H1 (cell line): ENCODE measurements around the gene ZNF423. TPM values are rescaled to one million over a fixed set of nuclear protein-coding genes. Genes with fewer than 3 reads are reported as not detected.

ENCODE experiments used
- CTCF ChIA-PET: fragments of 300-600 bp; sonication (Branson Sonifier 250); formaldehyde crosslinking; loops from one replicate; lab custom pipeline; 2021; ENCODE audit not compliant: partially characterized antibody; lab: Charles Lee
- POLR2A ChIA-PET: fragments of 300-600 bp; sonication (Branson Sonifier 250); formaldehyde crosslinking; loops from one replicate; lab custom pipeline; 2021; ENCODE audit warnings: inconsistent platforms; ENCODE audit not compliant: partially characterized antibody; lab: Charles Lee
- DNase-seq, 2 experiments: peaks; one replicate each; pipeline versions ENCODE4 v3.0.0 to v3.0.0-alpha.2; 2010 to 2022; ENCODE audit warnings: low spot score in 2 of 2, low read depth in 1 of 2, mixed read lengths in 1 of 2
- FAIRE-seq: peaks from 2 replicates; lab custom pipeline; 2011; peaks lifted over from hg19 to GRCh38; lab: Jason Lieb, UNC
- H2AFZ ChIP-seq: 2 replicates; pipeline ENCODE4 v1.8.1; 2012; ENCODE audit warnings: low read length, inconsistent platforms
- H2AK5ac ChIP-seq: 2 replicates; pipeline ENCODE4 v1.6.1; 2013; ENCODE audit warnings: low read depth, low read length
- H2BK120ac ChIP-seq: replicated peaks from 2 replicates; pipeline ENCODE3; 2013; ENCODE audit warnings: low read depth, low read length, inconsistent platforms
- H2BK12ac ChIP-seq: 2 replicates; pipeline ENCODE4 v1.6.1; 2013; ENCODE audit warnings: low read depth, low read length
- H2BK15ac ChIP-seq: 2 replicates; pipeline ENCODE4 v1.6.1; 2013; ENCODE audit warnings: low read length
- H2BK20ac ChIP-seq: 2 replicates; pipeline ENCODE4 v1.6.1; 2013; ENCODE audit warnings: low read length
- H2BK5ac ChIP-seq: 2 replicates; pipeline ENCODE4 v1.6.1; 2013; ENCODE audit warnings: low read depth, low read length
- H3K14ac ChIP-seq: 2 replicates; pipeline ENCODE4 v1.6.1; 2013; ENCODE audit warnings: inconsistent platforms; ENCODE audit not compliant: insufficient read length
- H3K18ac ChIP-seq: 2 replicates; pipeline ENCODE4 v1.6.1; 2013; ENCODE audit warnings: low read length; ENCODE audit errors: extremely low read depth
- H3K23ac ChIP-seq: 2 replicates; pipeline ENCODE4 v1.6.1; 2013; ENCODE audit warnings: inconsistent platforms; ENCODE audit not compliant: insufficient read length
- H3K23me2 ChIP-seq: 2 replicates; pipeline ENCODE4 v1.6.1; 2013; ENCODE audit warnings: low read depth, low read length
- H3K27ac ChIP-seq: 2 replicates; pipeline ENCODE4 v1.6.1; 2011; ENCODE audit warnings: low read depth, low read length, inconsistent platforms
- H3K27me3 ChIP-seq, 4 experiments: replicated peaks in 1 of 4; 1 replicate in 1 of 4; 2 replicates in 3 of 4; pipeline versions ENCODE4 v1.6.1 to v1.8.1; 2011 to 2013; ENCODE audit warnings: low read length in 3 of 4, mild to moderate bottlenecking in 3 of 4, inconsistent platforms in 2 of 4, mixed read lengths in 2 of 4, moderate library complexity in 1 of 4; ENCODE audit not compliant: control insufficient read depth in 3 of 4, insufficient read depth in 3 of 4; ENCODE audit errors: extremely low read depth in 1 of 4
- H3K36me3 ChIP-seq, 4 experiments: 2 replicates each; pipeline versions ENCODE4 v1.6.1 to v1.8.1; 2011 to 2013; ENCODE audit warnings: mild to moderate bottlenecking in 4 of 4, low read length in 3 of 4, moderate library complexity in 2 of 4, control low read depth in 1 of 4, inconsistent platforms in 1 of 4; ENCODE audit not compliant: insufficient read depth in 4 of 4, control insufficient read depth in 2 of 4
- H3K4ac ChIP-seq: replicated peaks from 2 replicates; pipeline ENCODE3; 2013; ENCODE audit warnings: low read length, low read depth, mixed read lengths, inconsistent platforms; ENCODE audit not compliant: insufficient read length
- H3K4me1 ChIP-seq, 4 experiments: replicated peaks in 1 of 4; 1 replicate in 1 of 4; 2 replicates in 3 of 4; pipeline versions ENCODE4 v1.6.1 to v1.8.1; 2011 to 2013; ENCODE audit warnings: low read length in 3 of 4, inconsistent platforms in 2 of 4, mixed read lengths in 1 of 4; ENCODE audit not compliant: insufficient read depth in 4 of 4, control insufficient read depth in 3 of 4
- H3K4me2 ChIP-seq, 2 experiments: 2 replicates each; pipeline versions ENCODE4 v1.6.1 to v1.8.1; 2011 to 2013; ENCODE audit warnings: low read depth in 2 of 2, low read length in 2 of 2, control low read depth in 1 of 2, inconsistent platforms in 1 of 2, mild to moderate bottlenecking in 1 of 2; ENCODE audit not compliant: insufficient read depth in 1 of 2
- H3K4me3 ChIP-seq, 4 experiments: fragments of 200-600, 300-600 bp in 1 of 4; sonication (generic), shearing (Covaris generic), sonication (Bioruptor Twin) in 1 of 4; 2 replicates each; pipeline versions ENCODE4 v1.5.1 to v1.8.1; 2011 to 2016; ENCODE audit warnings: low read length in 4 of 4, low read depth in 3 of 4, control low read depth in 2 of 4, inconsistent platforms in 2 of 4, mild to moderate bottlenecking in 2 of 4, mixed read lengths in 1 of 4, moderate library complexity in 1 of 4; ENCODE audit not compliant: insufficient read depth in 2 of 4; ENCODE audit errors: extremely low read depth in 1 of 4
- H3K56ac ChIP-seq: replicated peaks from 2 replicates; pipeline ENCODE3; 2013; ENCODE audit warnings: low read depth, mild to moderate bottlenecking, mixed read lengths, low read length, inconsistent platforms; ENCODE audit not compliant: insufficient read length
- H3K79me1 ChIP-seq: 2 replicates; pipeline ENCODE4 v1.6.1; 2013; ENCODE audit warnings: low read depth, low read length, control low read depth
- H3K79me2 ChIP-seq, 2 experiments: 2 replicates each; pipeline versions ENCODE4 v1.6.1 to v1.8.1; 2012 to 2013; ENCODE audit warnings: low read length in 2 of 2, mild to moderate bottlenecking in 2 of 2, inconsistent platforms in 1 of 2; ENCODE audit not compliant: insufficient read depth in 2 of 2, control insufficient read depth in 1 of 2
- H3K9ac ChIP-seq, 4 experiments: replicated peaks in 1 of 4; 1 replicate in 1 of 4; 2 replicates in 3 of 4; pipeline versions ENCODE4 v1.6.1 to v1.8.1; 2011 to 2013; ENCODE audit warnings: low read depth in 3 of 4, low read length in 3 of 4, control low read depth in 2 of 4, mild to moderate bottlenecking in 2 of 4, moderate library complexity in 2 of 4, inconsistent platforms in 1 of 4; ENCODE audit errors: extremely low read depth in 1 of 4
- H3K9me3 ChIP-seq, 2 experiments: 2 replicates each; pipeline versions ENCODE4 v1.6.1 to v1.8.1; 2012 to 2013; ENCODE audit warnings: mild to moderate bottlenecking in 2 of 2, moderate library complexity in 2 of 2, control low read depth in 1 of 2, inconsistent platforms in 1 of 2, low read depth in 1 of 2, low read length in 1 of 2, mixed read lengths in 1 of 2; ENCODE audit not compliant: insufficient read depth in 2 of 2
- H4K20me1 ChIP-seq, 2 experiments: replicated peaks in 1 of 2; 2 replicates each; pipeline versions ENCODE3 to v1.8.1; 2011 to 2013; ENCODE audit warnings: inconsistent platforms in 2 of 2, low read length in 2 of 2, mild to moderate bottlenecking in 1 of 2; ENCODE audit not compliant: insufficient read depth in 2 of 2, control insufficient read depth in 1 of 2
- H4K5ac ChIP-seq: 2 replicates; pipeline ENCODE4 v1.6.1; 2013; ENCODE audit warnings: low read length, low read depth, mixed read lengths, inconsistent platforms; ENCODE audit not compliant: insufficient read length
- H4K8ac ChIP-seq: 2 replicates; pipeline ENCODE4 v1.8.0; 2013; ENCODE audit warnings: mild to moderate bottlenecking, moderate library complexity, low read length, inconsistent platforms; ENCODE audit not compliant: insufficient read depth; ENCODE audit errors: extremely low read depth
- H4K91ac ChIP-seq: replicated peaks from 2 replicates; pipeline ENCODE3; 2013; ENCODE audit warnings: low read length, mixed read lengths, inconsistent platforms; ENCODE audit not compliant: insufficient read length
- ASH2L ChIP-seq: fragments of 200-600, 300-600 bp; sonication (generic); IDR thresholded peaks from one replicate; pipeline ENCODE4 v1.7.1; 2017; ENCODE audit warnings: low read length
- BRCA1 ChIP-seq: IDR thresholded peaks from 2 replicates; pipeline ENCODE4 v1.6.1; 2012; ENCODE audit warnings: low read depth, low read length, improper control_type of control experiment
- CBX8 ChIP-seq: fragments of 300-800, 300-1000 bp; sonication (generic); IDR thresholded peaks from 2 replicates; pipeline ENCODE4 v1.7.1; 2016; ENCODE audit warnings: low read depth, low read length, borderline replicate concordance
- CHD1 ChIP-seq: IDR thresholded peaks from 2 replicates; pipeline ENCODE4 v1.6.1; 2012; ENCODE audit warnings: low read depth, low read length, improper control_type of control experiment
- EP300 ChIP-seq, 2 experiments: IDR thresholded peaks; 1 replicate in 1 of 2; 2 replicates in 1 of 2; pipeline ENCODE4 v1.6.1; 2011 to 2012; ENCODE audit warnings: low read depth in 2 of 2, low read length in 2 of 2, mild to moderate bottlenecking in 2 of 2, borderline replicate concordance in 1 of 2, inconsistent platforms in 1 of 2, moderate library complexity in 1 of 2
- FOSL1 ChIP-seq: IDR thresholded peaks from 2 replicates; pipeline ENCODE4 v1.6.1; 2011; ENCODE audit warnings: mild to moderate bottlenecking, low read depth, low read length, moderate library complexity; ENCODE audit not compliant: insufficient read depth
- HDAC2 ChIP-seq, 2 experiments: fragments of 300-600 bp in 1 of 2; sonication (generic) in 1 of 2; IDR thresholded peaks; 2 replicates each; pipeline ENCODE4 v1.6.1; 2011 to 2012; ENCODE audit warnings: low read depth in 2 of 2, low read length in 2 of 2, mild to moderate bottlenecking in 2 of 2, moderate library complexity in 2 of 2, borderline replicate concordance in 1 of 2, inconsistent platforms in 1 of 2
- KDM4A ChIP-seq: IDR thresholded peaks from one replicate; pipeline ENCODE4 v1.7.1; 2012; ENCODE audit warnings: low read depth, mild to moderate bottlenecking, moderate library complexity, low read length, inconsistent platforms; ENCODE audit not compliant: severe bottlenecking
- POU5F1 ChIP-seq: IDR thresholded peaks from 2 replicates; pipeline ENCODE4 v1.6.1; 2011; ENCODE audit warnings: low read depth, mild to moderate bottlenecking, low read length, moderate library complexity
- RAD21 ChIP-seq, 2 experiments: IDR thresholded peaks in 1 of 2; conservative IDR thresholded peaks in 1 of 2; 2 replicates each; pipeline ENCODE4 v1.6.1; 2011; ENCODE audit warnings: low read depth in 2 of 2, low read length in 2 of 2, improper control_type of control experiment in 1 of 2, inconsistent platforms in 1 of 2, mild to moderate bottlenecking in 1 of 2, moderate library complexity in 1 of 2
- RXRA ChIP-seq: IDR thresholded peaks from 2 replicates; pipeline ENCODE4 v1.6.1; 2011; ENCODE audit warnings: low read depth, mild to moderate bottlenecking, low read length, moderate library complexity; ENCODE audit not compliant: insufficient read depth
- SIRT6 ChIP-seq: IDR thresholded peaks from one replicate; pipeline ENCODE4 v1.7.1; 2012; ENCODE audit warnings: low read length, inconsistent platforms
- SP1 ChIP-seq: IDR thresholded peaks from 2 replicates; pipeline ENCODE4 v1.6.1; 2011; ENCODE audit warnings: low read depth, low read length
- WGBS, 2 experiments: shearing (Covaris generic) in 1 of 2; methylation state at CpG; one replicate each; pipeline versions ENCODE4 v1.1.6 to v1.1.7; 2013 to 2015; ENCODE audit warnings: low lambda C conversion rate in 2 of 2, mixed read lengths in 2 of 2, inconsistent platforms in 1 of 2, low coverage in 1 of 2, missing lambda C conversion rate in 1 of 2; ENCODE audit not compliant: insufficient replicate concordance in 2 of 2, insufficient coverage in 1 of 2, insufficient read length in 1 of 2; ENCODE audit errors: extremely low coverage in 1 of 2, missing lambda C conversion rate in 1 of 2; 5-methylcytosine and 5-hydroxymethylcytosine counted together
- polyA plus RNA-seq, 7 experiments: library from polyadenylated mRNA; depleted of rRNA in 3 of 7; stranded (reverse) in 5 of 7; unstranded in 2 of 7; fragments of >200 nt in 5 of 7; fragments of 200-250 nt in 2 of 7; gene quantifications; 1 replicate in 5 of 7; 2 replicates in 1 of 7; 4 replicates in 1 of 7; pipeline versions ENCODE4 v1.2.1 to v1.2.3, GENCODE V29; 2011 to 2013; ENCODE audit warnings: missing spikeins in 2 of 7, mixed read lengths in 2 of 7
- total RNA-seq: library from RNA; stranded (reverse); fragmentation: NEBNext Ultra II Directional; extraction: Animal tissue kit (Norgen Biotek cat#: 25700); gene quantifications from 2 replicates; pipeline ENCODE4 v1.2.1, GENCODE V29; 2021
- TF ChIP-seq, protein P1 (sequence below): IDR thresholded peaks from 2 replicates; pipeline ENCODE4 v1.6.1; 2012; ENCODE audit warnings: inconsistent platforms

ZNF423 gene
- total and polyA plus RNA-seq, 2 of the 8 experiments (the other 6 are each of a cell fraction or from before 2014, with no cell fraction given), result 38.2 to 52.3 TPM

DNA sequence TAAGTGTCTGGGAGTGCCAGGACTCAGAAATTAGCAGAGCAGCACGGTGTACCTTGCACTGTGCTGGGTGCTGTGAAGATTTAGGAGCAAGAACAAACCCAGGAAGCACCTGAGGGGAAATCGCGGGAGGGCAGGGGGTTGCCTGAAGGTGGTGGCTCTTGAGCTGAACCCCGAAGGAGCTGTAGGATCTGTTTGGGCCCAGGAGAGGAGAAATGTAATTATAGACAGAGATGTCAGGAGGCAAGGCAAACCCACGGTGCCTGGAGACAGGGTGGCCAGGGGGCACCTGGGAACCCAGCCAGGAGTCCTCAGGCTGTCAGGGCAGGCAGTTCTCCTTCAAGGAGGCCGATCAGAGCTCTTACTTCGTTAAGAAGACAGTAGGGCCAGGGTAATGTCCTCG is 373.2 kb downstream of the ZNF423 start:
- Histone ChIP-seq H3K23ac (no peak overlapping the region), H3K23me2 (0 out of 2 replicates have a peak, but pooled peaks cover 2% of the 10 kb centered on the region), H3K14ac (no peak overlapping the region), H3K18ac (no peak overlapping the region), H4K5ac (no peak overlapping the region), H3K9ac (no peak overlapping the region), H3K4me2 (no peak overlapping the region), H2BK12ac (no peak overlapping the region), H2AK5ac (no peak overlapping the region), H3K56ac (no peak overlapping the region), H2BK5ac (no peak overlapping the region), H3K4me1 (peaks cover 0 to 2% (median 0%) of the 10 kb centered on the region in 4 experiments; a peak in 3 of 7 replicates), H3K36me3 (no peaks in the 10 kb centered on the region), H3K79me1 (no peaks in the 10 kb centered on the region), H4K20me1 (no peaks in the 10 kb centered on the region), H2AFZ (no peak overlapping the region), H4K8ac (no peak overlapping the region), H3K27ac (no peak overlapping the region), H2BK120ac (no peak overlapping the region), H3K27me3 (no peaks in the 10 kb centered on the region; a peak in 2 of 7 replicates), H3K4me3 (no peak overlapping the region), H3K79me2 (no peaks in the 10 kb centered on the region), H3K9me3 (no peaks in the 10 kb centered on the region), H2BK20ac (no peak overlapping the region), H4K91ac (no peak overlapping the region), H2BK15ac (no peak overlapping the region), H3K4ac (no peak overlapping the region)
- ChIA-PET POLR2A (no interaction called here), CTCF (interaction anchor here (0.6 to 1.4 kb wide), 10 partner anchors 10 to 225 kb away, joined by 3 to 8 read pairs (median 4); no protein-coding TSS in a partner anchor)
- DNase-seq (no peak), FAIRE-seq (no peak)
- WGBS, 2 experiments, result 82% methylated on average over 8 of the region's 8 CpGs; no CpG with 5 or more reads in 1 of the 2 experiments
- TF ChIP-seq EP300 (IDR thresholded peaks at IDR 0.05; ENCODE audit: borderline replicate concordance in 1 of 2, low read depth in 2 of 2, low read length in 2 of 2), result no peak
- no peak for TF ChIP-seq HDAC2 (IDR thresholded peaks at IDR 0.05; ENCODE audit: borderline replicate concordance in 1 of 2, low read depth in 2 of 2, low read length in 2 of 2)
- TF ChIP-seq CHD1, result no peak
- TF ChIP-seq SIRT6, result no peak
- TF ChIP-seq RXRA, result no peak
- no peak for TF ChIP-seq SP1
- TF ChIP-seq RAD21 (IDR thresholded peaks at IDR 0.05 in 1 of 2, conservative IDR thresholded peaks at IDR 0.05 in 1 of 2; ENCODE audit: low read depth in 2 of 2, low read length in 2 of 2), result no peak
- TF ChIP-seq, protein P1, sequence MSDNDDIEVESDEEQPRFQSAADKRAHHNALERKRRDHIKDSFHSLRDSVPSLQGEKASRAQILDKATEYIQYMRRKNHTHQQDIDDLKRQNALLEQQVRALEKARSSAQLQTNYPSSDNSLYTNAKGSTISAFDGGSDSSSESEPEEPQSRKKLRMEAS, result no peak
- no peak for TF ChIP-seq ASH2L
- no peak for TF ChIP-seq POU5F1
- no peak for TF ChIP-seq BRCA1
- no peak for TF ChIP-seq FOSL1
- no peak for TF ChIP-seq CBX8
- no peak for TF ChIP-seq KDM4A
